ENCODE data around the gene RTN4RL1. TPM values are rescaled to one million over a fixed set of nuclear protein-coding genes. Genes with fewer than 3 reads are reported as not detected.

The RTN4RL1 gene
- total and polyA plus RNA-seq, 12 donors, result 0.81 to 6.3 (median 2.7) TPM

GRCh38 chr17:1916316-1916715 is 108.8 kb downstream of the RTN4RL1 start:
- no peak overlapping the region for H3K27ac ChIP-seq
- WGBS, 2 donors, result 77 to 80% methylated on average over 14 of the region's 14 CpGs
- intact Hi-C loops (cut with DNase I), result loop anchor here in 1 of 10 donors (10.0 kb wide), 1 partner anchor 358 kb away; no protein-coding TSS in a partner anchor

DNA sequence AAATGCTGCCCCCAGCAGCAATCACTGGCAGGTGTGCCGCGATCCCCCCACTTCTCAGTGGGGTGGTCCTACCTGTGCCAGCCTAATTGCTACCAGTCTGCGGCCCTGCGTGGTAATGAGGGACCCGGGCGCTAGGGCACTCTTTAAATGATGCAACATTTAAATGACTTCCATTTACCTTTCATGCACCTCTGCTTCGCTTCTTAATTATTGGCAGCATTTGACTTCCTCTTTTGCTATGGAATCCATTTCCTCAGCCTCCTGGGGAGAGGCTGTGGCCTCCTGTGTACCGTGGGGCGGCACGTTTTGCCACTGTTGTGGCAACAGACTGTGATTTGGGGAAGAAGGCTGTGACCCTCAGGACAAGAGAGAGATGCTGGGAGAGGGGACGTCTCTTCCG is 109.2 kb downstream of the RTN4RL1 start:
- H3K4me1 ChIP-seq, result no peaks in the 10 kb centered on the region
- no peak for TF ChIP-seq CTCF (IDR thresholded peaks at IDR 0.05)
- ATAC-seq (no peak), DNase-seq (no peak)
- H3K27me3 ChIP-seq, result peaks cover 0 to 31% (median 20%) of the 10 kb centered on the region in 7 donors
- no peaks in the 10 kb centered on the region for H3K36me3 ChIP-seq
- intact Hi-C loops (cut with DNase I), result loop anchor here in 1 of 10 donors (10.0 kb wide), 1 partner anchor 359 kb away; no protein-coding TSS in a partner anchor
- no peak overlapping the region for H3K27ac ChIP-seq
- H3K9me3 ChIP-seq, result no peaks in the 10 kb centered on the region
- no peak overlapping the region for H3K4me3 ChIP-seq
- 73 to 77% methylated on average over 12 of the region's 12 CpGs for whole genome bisulfite sequencing, 2 donors

More at GRCh38 chr17:1916316-1916715, 108.8 kb downstream of the RTN4RL1 start:
- no peaks in the 10 kb centered on the region for H3K36me3 ChIP-seq
- no peak overlapping the region for H3K4me3 ChIP-seq
- no peaks in the 10 kb centered on the region for H3K4me1 ChIP-seq
- H3K27me3 ChIP-seq, result peaks cover 0 to 27% (median 19%) of the 10 kb centered on the region in 7 donors
- H3K9me3 ChIP-seq, result no peaks in the 10 kb centered on the region
- DNase-seq (no peak), ATAC-seq (no peak)
- TF ChIP-seq CTCF (IDR thresholded peaks at IDR 0.05), result no peak

DNA sequence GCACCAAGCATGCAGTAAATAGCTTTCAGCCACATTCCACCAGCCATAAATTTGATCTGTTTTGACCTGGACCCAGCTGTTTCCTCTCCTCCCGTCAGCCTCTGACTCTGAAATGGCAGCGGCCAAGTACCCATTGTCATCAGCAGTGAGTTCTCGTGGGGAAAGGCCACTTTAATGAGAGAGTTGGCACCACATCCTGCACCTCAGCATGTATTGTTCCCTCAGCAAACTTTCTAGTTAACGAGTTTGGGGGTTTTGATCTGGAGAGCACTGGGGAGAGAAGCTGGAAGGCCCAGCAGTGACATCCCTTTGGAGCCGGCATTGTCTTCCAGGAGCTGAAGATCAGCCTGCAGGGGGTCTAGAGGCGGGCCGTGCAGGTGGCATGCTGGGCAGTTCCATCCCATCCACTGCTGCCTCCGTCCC is 110.5 kb downstream of the RTN4RL1 start:
- Histone ChIP-seq H3K27ac (no peak overlapping the region), H3K36me3 (no peaks in the 10 kb centered on the region), H3K4me1 (no peaks in the 10 kb centered on the region), H3K4me3 (no peak overlapping the region), H3K9me3 (no peaks in the 10 kb centered on the region), H3K27me3 (peaks cover 0 to 43% (median 29%) of the 10 kb centered on the region in 7 donors)
- no peak for DNase-seq
- intact Hi-C loops (cut with DNase I), result loop anchor here in 2 of 10 donors (5.0 to 10.0 kb wide), 2 partner anchors 113 to 360 kb away; partner anchors contain the start of gene RTN4RL1 (in 1 of the 2)
- no peak for ATAC-seq
- 49 to 55% methylated on average over 8 of the region's 8 CpGs for WGBS, 2 donors
- no peak for TF ChIP-seq CTCF (IDR thresholded peaks at IDR 0.05)

- no peak for TF ChIP-seq CTCF (IDR thresholded peaks at IDR 0.05)
- WGBS, 2 donors, result 86 to 93% methylated on average over 14 of the region's 14 CpGs
- Histone ChIP-seq H3K4me1 (peaks cover 0 to 5% (median 2%) of the 10 kb centered on the region in 9 donors), H3K27ac (no peak overlapping the region), H3K36me3 (no peaks in the 10 kb centered on the region), H3K9me3 (no peaks in the 10 kb centered on the region), H3K4me3 (no peak overlapping the region), H3K27me3 (peaks cover 0 to 46% (median 29%) of the 10 kb centered on the region in 7 donors)
- no peak for ATAC-seq
- intact Hi-C loops (cut with DNase I), result loop anchor here in 2 of 10 donors (5.0 to 10.0 kb wide), 2 partner anchors 114 to 361 kb away; partner anchors contain the start of gene RTN4RL1 (in 1 of the 2)
- DNase-seq, result no peak
These were observed 111.4 kb downstream of the RTN4RL1 start for GRCh38 chr17:1913702-1914101.
